HEK293 (cell line): ENCODE measurements around the gene FAM149B1.

Source experiments
- CTCF ChIA-PET: fragments of 350-600 bp; formaldehyde crosslinking; extraction: SDS; loops from one replicate; lab custom pipeline; 2021; ENCODE audit warnings: antibody characterized with exemption; lab: Yijun Ruan, JAX
- POLR2A ChIA-PET: fragments of 300-600 bp; formaldehyde crosslinking; extraction: SDS; loops from one replicate; lab custom pipeline; 2020; ENCODE audit warnings: antibody characterized with exemption, inconsistent platforms; lab: Yijun Ruan, JAX
- H3K27ac ChIP-seq: fragments of 200-500 bp; sonication (Bioruptor generic); 2 replicates; pipeline ENCODE4 v1.5.1; 2014; ENCODE audit warnings: low read depth, low read length, control low read depth, inconsistent platforms; ENCODE audit errors: extremely low read depth
- H3K36me3 ChIP-seq, 2 experiments: fragments of 200-500 bp in 1 of 2; sonication (Bioruptor generic) in 1 of 2; 1 replicate in 1 of 2; 2 replicates in 1 of 2; pipeline ENCODE4 v1.5.1; 2014 to 2017; ENCODE audit warnings: inconsistent platforms in 2 of 2, low read length in 2 of 2; ENCODE audit not compliant: control insufficient read depth in 2 of 2, insufficient read depth in 1 of 2
- H3K4me1 ChIP-seq: fragments of 200-500 bp; sonication (Bioruptor generic); 2 replicates; pipeline ENCODE4 v1.5.1; 2014; ENCODE audit warnings: mild to moderate bottlenecking, low read length, inconsistent platforms; ENCODE audit not compliant: control insufficient read depth, insufficient read depth
- H3K4me3 ChIP-seq: 2 replicates; pipeline ENCODE4 v1.5.1; 2011; ENCODE audit warnings: low read depth, mild to moderate bottlenecking, control low read depth, low read length, moderate library complexity
- H3K9me3 ChIP-seq: fragments of 200-500 bp; sonication (Bioruptor generic); 2 replicates; pipeline ENCODE4 v1.5.1; 2014; ENCODE audit warnings: low read depth, low read length, inconsistent platforms; ENCODE audit not compliant: control insufficient read depth, insufficient read depth
- KLF16 ChIP-seq: fragments of 450-650 bp; formaldehyde crosslinking; IDR thresholded peaks from 2 replicates; pipeline ENCODE4 v1.5.1; 2017; ENCODE audit warnings: missing biosample characterization, missing genetic modification characterization
- KLF8 ChIP-seq: fragments of 450-650 bp; formaldehyde crosslinking; IDR thresholded peaks from 2 replicates; pipeline ENCODE4 v1.5.1; 2016; ENCODE audit warnings: missing biosample characterization, missing genetic modification characterization
- REPIN1 ChIP-seq: fragments of 450-650 bp; formaldehyde crosslinking; IDR thresholded peaks from 2 replicates; pipeline ENCODE4 v1.5.1; 2017; ENCODE audit warnings: missing biosample characterization, missing genetic modification characterization, low read depth
- ZBTB10 ChIP-seq: fragments of 450-650 bp; formaldehyde crosslinking; IDR thresholded peaks from 2 replicates; pipeline ENCODE4 v1.5.1; 2016; ENCODE audit warnings: missing biosample characterization, missing genetic modification characterization
- ZBTB17 ChIP-seq: fragments of 450-650 bp; formaldehyde crosslinking; IDR thresholded peaks from 2 replicates; pipeline ENCODE4 v1.5.1; 2016; ENCODE audit warnings: missing biosample characterization, missing genetic modification characterization
- ZNF10 ChIP-seq: fragments of 450-650 bp; formaldehyde crosslinking; IDR thresholded peaks from 2 replicates; pipeline ENCODE4 v1.5.1; 2017; ENCODE audit warnings: missing biosample characterization, missing genetic modification characterization
- ZNF121 ChIP-seq: fragments of 450-650 bp; formaldehyde crosslinking; IDR thresholded peaks from 2 replicates; pipeline ENCODE4 v1.5.1; 2016; ENCODE audit warnings: missing biosample characterization, missing genetic modification characterization
- ZNF174 ChIP-seq: fragments of 450-650 bp; formaldehyde crosslinking; IDR thresholded peaks from 2 replicates; pipeline ENCODE4 v1.5.0; 2017; ENCODE audit warnings: missing biosample characterization, mild to moderate bottlenecking, missing genetic modification characterization
- ZNF18 ChIP-seq: fragments of 450-650 bp; formaldehyde crosslinking; IDR thresholded peaks from 2 replicates; pipeline ENCODE4 v1.5.1; 2016; ENCODE audit warnings: missing biosample characterization, missing genetic modification characterization
- ZNF324 ChIP-seq: fragments of 450-650 bp; formaldehyde crosslinking; IDR thresholded peaks from 2 replicates; pipeline ENCODE4 v1.5.1; 2016; ENCODE audit warnings: missing biosample characterization, missing genetic modification characterization
- ZNF335 ChIP-seq: fragments of 450-650 bp; formaldehyde crosslinking; conservative IDR thresholded peaks from 2 replicates; pipeline ENCODE4 v1.5.1; 2016; ENCODE audit warnings: missing biosample characterization, missing genetic modification characterization
- ZNF398 ChIP-seq: fragments of 450-650 bp; formaldehyde crosslinking; IDR thresholded peaks from 2 replicates; pipeline ENCODE4 v1.5.1; 2017; ENCODE audit warnings: missing biosample characterization, missing genetic modification characterization
- ZNF48 ChIP-seq: fragments of 450-650 bp; formaldehyde crosslinking; IDR thresholded peaks from 2 replicates; pipeline ENCODE4 v1.5.1; 2016; ENCODE audit warnings: missing biosample characterization, missing genetic modification characterization
- ZNF645 ChIP-seq: fragments of 450-650 bp; formaldehyde crosslinking; IDR thresholded peaks from 2 replicates; pipeline ENCODE4; 2016; ENCODE audit warnings: missing biosample characterization, missing genetic modification characterization
- ZNF664 ChIP-seq: fragments of 450-650 bp; formaldehyde crosslinking; IDR thresholded peaks from 2 replicates; pipeline ENCODE4 v1.5.1; 2016; ENCODE audit warnings: missing biosample characterization, missing genetic modification characterization
- ZNF670 ChIP-seq: fragments of 450-650 bp; formaldehyde crosslinking; IDR thresholded peaks from 2 replicates; pipeline ENCODE4 v1.5.1; 2016; ENCODE audit warnings: missing biosample characterization, missing genetic modification characterization, low read depth
- ZXDB ChIP-seq: fragments of 450-650 bp; formaldehyde crosslinking; IDR thresholded peaks from 2 replicates; pipeline ENCODE4 v1.5.1; 2016; ENCODE audit warnings: missing biosample characterization, missing genetic modification characterization
- TF ChIP-seq, protein P1 (sequence below): fragments of 450-650 bp; formaldehyde crosslinking; IDR thresholded peaks from 2 replicates; pipeline ENCODE4 v1.5.1; 2016; ENCODE audit warnings: missing biosample characterization, missing genetic modification characterization
- TF ChIP-seq, protein P2 (sequence below): fragments of 450-650 bp; IDR thresholded peaks from 2 replicates; pipeline ENCODE4 v1.5.1; 2018; ENCODE audit warnings: missing biosample characterization, missing genetic modification characterization

The FAM149B1 gene

DNA sequence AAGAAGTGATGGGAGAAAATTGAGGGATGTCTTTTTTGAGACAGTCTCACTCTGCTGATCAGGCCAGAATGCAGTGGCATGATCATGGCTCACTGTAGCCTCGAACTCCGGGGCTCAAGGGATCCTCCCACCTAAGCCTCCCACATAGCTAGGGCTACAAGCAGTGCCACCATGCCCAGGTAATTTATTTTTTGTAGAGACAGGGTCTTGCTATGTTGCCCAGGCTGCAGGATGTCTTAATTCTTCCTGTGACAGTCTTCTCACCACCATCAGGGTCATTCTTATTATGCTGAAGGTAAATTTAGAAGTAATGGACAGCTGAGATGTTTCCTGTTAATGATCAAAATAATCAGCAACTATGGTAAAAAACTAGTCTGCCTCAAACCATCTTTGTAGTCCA is 72.0 kb downstream of the FAM149B1 start:
- POLR2A ChIA-PET = no interaction called here
- no peak overlapping the region for H3K27ac ChIP-seq
- CTCF ChIA-PET = interaction anchor here (0.9 kb wide), 1 partner anchor 24 kb away, joined by 3 read pairs; no protein-coding TSS in a partner anchor
- no peaks in the 10 kb centered on the region for H3K9me3 ChIP-seq
- no peak for TF ChIP-seq ZNF664 (tag by site-specific recombination)
- TF ChIP-seq ZNF10 (tag by site-specific recombination) = no peak
- TF ChIP-seq, protein P1, sequence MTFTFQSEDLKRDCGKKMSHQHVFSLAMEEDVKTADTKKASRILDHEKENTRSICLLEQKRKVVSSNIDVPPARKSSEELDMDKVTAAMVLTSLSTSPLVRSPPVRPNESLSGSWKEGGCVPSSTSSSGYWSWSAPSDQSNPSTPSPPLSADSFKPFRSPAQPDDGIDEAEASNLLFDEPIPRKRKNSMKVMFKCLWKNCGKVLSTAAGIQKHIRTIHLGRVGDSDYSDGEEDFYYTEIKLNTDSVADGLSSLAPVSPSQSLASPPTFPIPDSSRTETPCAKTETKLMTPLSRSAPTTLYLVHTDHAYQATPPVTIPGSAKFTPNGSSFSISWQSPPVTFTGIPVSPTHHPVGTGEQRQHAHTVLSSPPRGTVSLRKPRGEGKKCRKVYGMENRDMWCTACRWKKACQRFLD (tag by site-specific recombination) = no peak
- TF ChIP-seq, protein P2, sequence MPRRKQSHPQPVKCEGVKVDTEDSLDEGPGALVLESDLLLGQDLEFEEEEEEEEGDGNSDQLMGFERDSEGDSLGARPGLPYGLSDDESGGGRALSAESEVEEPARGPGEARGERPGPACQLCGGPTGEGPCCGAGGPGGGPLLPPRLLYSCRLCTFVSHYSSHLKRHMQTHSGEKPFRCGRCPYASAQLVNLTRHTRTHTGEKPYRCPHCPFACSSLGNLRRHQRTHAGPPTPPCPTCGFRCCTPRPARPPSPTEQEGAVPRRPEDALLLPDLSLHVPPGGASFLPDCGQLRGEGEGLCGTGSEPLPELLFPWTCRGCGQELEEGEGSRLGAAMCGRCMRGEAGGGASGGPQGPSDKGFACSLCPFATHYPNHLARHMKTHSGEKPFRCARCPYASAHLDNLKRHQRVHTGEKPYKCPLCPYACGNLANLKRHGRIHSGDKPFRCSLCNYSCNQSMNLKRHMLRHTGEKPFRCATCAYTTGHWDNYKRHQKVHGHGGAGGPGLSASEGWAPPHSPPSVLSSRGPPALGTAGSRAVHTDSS (tag by site-specific recombination) = no peak
- peak; percentile 68; the same call in 1 of the 2 replicates for TF ChIP-seq ZNF121 (tag by site-specific recombination)
- TF ChIP-seq ZNF398 = no peak
- no peak for TF ChIP-seq ZNF324 (tag by site-specific recombination)
- TF ChIP-seq, all 188 proteins: peak for 1
- no peaks in the 10 kb centered on the region for H3K4me1 ChIP-seq
- no peak overlapping the region for H3K4me3 ChIP-seq
- H3K36me3 ChIP-seq = peaks cover 50 to 95% of the 10 kb centered on the region in 2 experiments

DNA sequence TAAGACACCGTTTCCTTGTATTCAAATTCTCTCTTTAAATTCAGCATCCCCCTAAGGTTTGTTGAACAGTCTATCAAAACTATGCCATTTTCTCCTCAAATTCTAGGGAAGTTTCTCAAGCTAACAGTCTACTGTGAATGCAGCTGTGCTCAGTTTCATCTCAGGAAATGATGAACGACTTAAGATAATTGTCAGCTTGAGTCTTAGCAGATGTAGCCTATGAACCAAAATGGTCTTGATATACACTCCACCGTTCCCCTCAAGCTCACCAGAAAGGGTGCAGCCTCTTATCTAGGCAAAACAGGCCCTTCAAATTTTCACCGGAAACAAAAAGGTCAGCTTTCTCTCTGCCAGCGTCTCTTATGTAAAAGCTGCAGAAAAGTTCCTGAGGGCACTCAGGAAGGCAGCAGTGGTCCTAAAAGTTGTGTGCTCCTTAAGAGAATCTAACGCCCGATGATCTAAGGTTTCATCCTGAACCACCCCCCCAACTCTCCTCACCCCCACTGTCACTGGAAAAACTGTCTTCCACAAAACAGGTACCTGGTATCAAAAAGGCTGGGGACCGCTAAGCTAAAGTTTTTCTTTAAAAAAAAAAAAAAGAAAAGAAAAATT is 77.1 kb downstream of the FAM149B1 start:
- CTCF ChIA-PET = interaction anchor here (0.6 kb wide), 1 partner anchor 19 kb away, joined by 5 read pairs; no protein-coding TSS in a partner anchor
- TF ChIP-seq ZBTB17 (tag by site-specific recombination) (no peak), KLF16 (tag by site-specific recombination) (no peak), ZNF335 (peak; percentile 61), ZNF670 (tag by site-specific recombination) (no peak), REPIN1 (no peak)
- no peaks in the 10 kb centered on the region for H3K9me3 ChIP-seq
- peak overlapping the region; percentile 91 for H3K4me3 ChIP-seq
- no peak overlapping the region; the same call in 1 of the 2 replicates for H3K27ac ChIP-seq
- H3K36me3 ChIP-seq = peaks cover 36 to 75% of the 10 kb centered on the region in 2 experiments
- POLR2A ChIA-PET = interaction anchor here (0.6 to 4.2 kb wide), 4 partner anchors 76 to 342 kb away, joined by 3 to 21 read pairs (median 3); partner anchors contain the start of genes ECD and FAM149B1
- H3K4me1 ChIP-seq = peaks cover 2% of the 10 kb centered on the region; the same call in 1 of the 2 replicates

DNA sequence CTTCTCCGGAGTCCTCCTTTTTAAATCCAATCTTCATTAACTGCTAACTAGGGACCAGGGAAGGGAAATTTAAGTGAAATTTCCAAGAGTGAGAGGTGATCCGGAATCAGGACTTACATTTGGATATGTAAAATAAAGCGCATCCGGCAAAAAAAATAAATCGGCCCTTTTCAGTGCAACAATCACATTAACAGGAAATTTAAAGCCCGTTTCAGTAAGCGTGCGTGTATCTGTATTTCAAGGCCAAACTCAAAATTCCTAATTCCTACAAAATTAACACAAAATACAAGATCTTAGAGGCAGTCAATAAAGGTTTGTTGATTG is 78.4 kb downstream of the FAM149B1 start:
- ChIA-PET CTCF (interaction anchor here (0.7 to 1.0 kb wide), 5 partner anchors 12 to 1813 kb away, joined by 3 to 4 read pairs (median 3); no protein-coding TSS in a partner anchor), POLR2A (interaction anchor here (0.6 to 4.2 kb wide), 16 partner anchors 9 to 972 kb away, joined by 3 to 23 read pairs (median 8); partner anchors contain the start of genes ANXA7, CFAP70, DDIT4 and ECD)
- Histone ChIP-seq H3K36me3 (peaks cover 29 to 74% of the 10 kb centered on the region in 2 experiments), H3K4me3 (peak overlapping the region; percentile 91), H3K4me1 (peaks cover 2% of the 10 kb centered on the region; the same call in 1 of the 2 replicates), H3K27ac (peak overlapping the region; percentile 96), H3K9me3 (no peaks in the 10 kb centered on the region)
- TF ChIP-seq ZNF48 (tag by site-specific recombination) = no peak
- no peak for TF ChIP-seq ZBTB10
- no peak for TF ChIP-seq ZNF18 (tag by site-specific recombination)
- no peak for TF ChIP-seq ZXDB
- no peak for TF ChIP-seq KLF8 (tag by site-specific recombination)
- TF ChIP-seq REPIN1 = no peak
- no peak for TF ChIP-seq ZNF645 (tag by site-specific recombination)
- no peak for TF ChIP-seq ZNF174 (tag by site-specific recombination)
